K562 (cell line): Measurements from ENCODE around the gene ABCC6. TPM values are rescaled to one million over a fixed set of nuclear protein-coding genes. Genes with fewer than 3 reads are reported as not detected.

Experiments
- ATAC-seq: fragments of 200-7000 bp; cut with Tn5 transposase; 3 replicates; pipeline ENCODE4 v1.9.1; 2020; ENCODE audit warnings: moderate library complexity
- BruUV-seq: library from RNA; stranded (reverse); fragments of 400-500 nt; replicated peaks from 2 replicates; lab custom pipeline; 2021; lab: Mats Ljungman, UMichigan
- CTCF ChIA-PET: fragments of 300-600 bp; formaldehyde crosslinking; extraction: SDS; loops from one replicate; lab custom pipeline; 2021; ENCODE audit warnings: low intra/inter-chr PET ratio; lab: Yijun Ruan, JAX
- POLR2A ChIA-PET: fragments of 300-600, 350-650 bp; sonication (Branson Sonifier 250); formaldehyde crosslinking; extraction: SDS; loops from one replicate; lab custom pipeline; 2021; ENCODE audit warnings: antibody characterized with exemption, inconsistent platforms; lab: Yijun Ruan, JAX
- DNase-seq, 4 experiments: peaks; one replicate each; pipeline versions ENCODE4 v3.0.0 to v3.0.0-alpha.2; 2011 to 2018; ENCODE audit warnings: low spot score in 3 of 4, mixed read lengths in 3 of 4; ENCODE audit errors: extremely low read depth in 1 of 4
- FAIRE-seq: peaks from 2 replicates; lab custom pipeline; 2011; peaks lifted over from hg19 to GRCh38; lab: Jason Lieb, UNC
- H2AFZ ChIP-seq: 2 replicates; pipeline ENCODE4 v1.6.0; 2011; ENCODE audit warnings: low read depth, low read length, control low read depth, inconsistent platforms
- H3K27ac ChIP-seq: fragments of 200-600 bp; 3 replicates; pipeline ENCODE4 v1.8.0; 2011; ENCODE audit warnings: low read depth, mild to moderate bottlenecking, control low read depth, inconsistent platforms, low read length, moderate library complexity, mixed read lengths; ENCODE audit errors: extremely low read depth
- H3K27me3 ChIP-seq, 2 experiments: fragments of 300-600 bp in 1 of 2; 2 replicates in 1 of 2; 3 replicates in 1 of 2; pipeline versions ENCODE4 v1.6.0 to v1.8.0; 2011; ENCODE audit warnings: inconsistent platforms in 2 of 2, low read length in 2 of 2, mild to moderate bottlenecking in 1 of 2, mixed read lengths in 1 of 2, moderate library complexity in 1 of 2; ENCODE audit not compliant: control insufficient read depth in 2 of 2, insufficient read depth in 2 of 2
- H3K36me3 ChIP-seq: fragments of 300-600 bp; 3 replicates; pipeline ENCODE4 v1.8.0; 2011; ENCODE audit warnings: mild to moderate bottlenecking, low read length, inconsistent platforms; ENCODE audit not compliant: control insufficient read depth, insufficient read depth
- H3K4me1 ChIP-seq, 2 experiments: fragments of 200-600 bp in 1 of 2; replicated peaks in 1 of 2; 2 replicates in 1 of 2; 3 replicates in 1 of 2; pipeline versions ENCODE4 v1.5.1 to v1.8.0; 2011; ENCODE audit warnings: inconsistent platforms in 2 of 2, low read length in 2 of 2, mild to moderate bottlenecking in 1 of 2, mixed read lengths in 1 of 2, moderate library complexity in 1 of 2; ENCODE audit not compliant: control insufficient read depth in 2 of 2, insufficient read depth in 2 of 2
- H3K4me2 ChIP-seq: 2 replicates; pipeline ENCODE4 v1.6.1; 2011; ENCODE audit warnings: low read length, control low read depth, inconsistent platforms, mixed read lengths; ENCODE audit not compliant: insufficient read depth
- H3K4me3 ChIP-seq: fragments of 200-600 bp; sonication (generic), shearing (Covaris generic); 2 replicates; pipeline ENCODE4 v1.5.1; 2016; ENCODE audit warnings: control low read depth, inconsistent platforms
- H3K79me2 ChIP-seq: fragments of 200-600 bp; 3 replicates; pipeline ENCODE4 v1.8.0; 2011; ENCODE audit warnings: low read length, inconsistent platforms; ENCODE audit not compliant: control insufficient read depth, insufficient read depth
- H3K9ac ChIP-seq, 2 experiments: 2 replicates each; pipeline versions ENCODE4 v1.6.0 to v1.6.1; 2011; ENCODE audit warnings: low read depth in 2 of 2, low read length in 2 of 2, control low read depth in 1 of 2, inconsistent platforms in 1 of 2, mild to moderate bottlenecking in 1 of 2, mixed read lengths in 1 of 2; ENCODE audit not compliant: insufficient read depth in 1 of 2
- H3K9me1 ChIP-seq: one replicate; pipeline ENCODE4 v1.6.0; 2011; ENCODE audit warnings: inconsistent platforms, mild to moderate bottlenecking, low read length, moderate library complexity; ENCODE audit not compliant: control insufficient read depth, insufficient read depth
- H3K9me3 ChIP-seq: replicated peaks from 2 replicates; pipeline ENCODE4 v1.5.1; 2011; ENCODE audit warnings: low read depth, low read length, inconsistent platforms; ENCODE audit not compliant: control insufficient read depth, insufficient read depth
- H4K20me1 ChIP-seq: replicated peaks from 2 replicates; pipeline ENCODE4 v1.6.1; 2011; ENCODE audit warnings: low read length, inconsistent platforms, mixed read lengths; ENCODE audit not compliant: control insufficient read depth, insufficient read depth
- CEBPB ChIP-seq: fragments of 450-650 bp; IDR thresholded peaks from 2 replicates; pipeline ENCODE4 v1.6.1; 2016; ENCODE audit warnings: missing genetic modification characterization, missing compliant biosample characterization
- DMBX1 ChIP-seq: fragments of 250-450 bp; sonication (Bioruptor Pico); IDR thresholded peaks from 2 replicates; pipeline ENCODE4 v1.8.0; 2022; ENCODE audit warnings: inconsistent platforms, mild to moderate bottlenecking, moderate library complexity, borderline replicate concordance
- EP400 ChIP-seq: fragments of 450-650 bp; IDR thresholded peaks from 2 replicates; pipeline ENCODE4 v1.6.1; 2017; ENCODE audit warnings: antibody characterized with exemption, mild to moderate bottlenecking, moderate library complexity
- EZH2 ChIP-seq: IDR thresholded peaks from 2 replicates; pipeline ENCODE4 v1.6.1; 2012; ENCODE audit warnings: low read depth, mild to moderate bottlenecking, inconsistent platforms, low read length, borderline replicate concordance
- HDAC2 ChIP-seq: fragments of 450-650 bp; IDR thresholded peaks from 2 replicates; pipeline ENCODE4 v1.6.1; 2016; ENCODE audit warnings: mild to moderate bottlenecking
- KLF6 ChIP-seq: fragments of 250-450 bp; sonication (Bioruptor Pico); IDR thresholded peaks from 2 replicates; pipeline ENCODE4 v1.4.0; 2020; ENCODE audit warnings: mild to moderate bottlenecking, moderate library complexity, borderline replicate concordance
- MECOM ChIP-seq: fragments of 250-450 bp; sonication (Bioruptor Pico); IDR thresholded peaks from 2 replicates; pipeline ENCODE4 v1.8.0; 2022; ENCODE audit warnings: inconsistent platforms
- MYBL2 ChIP-seq, 2 experiments: fragments of 450-650 bp in 1 of 2; sonication (generic) in 1 of 2; formaldehyde crosslinking in 1 of 2; IDR thresholded peaks; 2 replicates each; pipeline versions ENCODE4 v1.6.1 to v1.8.1; 2017 to 2022; ENCODE audit warnings: borderline replicate concordance in 1 of 2, inconsistent platforms in 1 of 2, low read depth in 1 of 2, mild to moderate bottlenecking in 1 of 2, missing genetic modification reagents in 1 of 2, moderate library complexity in 1 of 2
- MYC ChIP-seq, 2 experiments: fragments of 250-450 bp in 1 of 2; sonication (Bioruptor Pico) in 1 of 2; IDR thresholded peaks; 2 replicates each; pipeline versions ENCODE4 v1.5.1 to v1.6.1; 2012 to 2021; ENCODE audit warnings: low read depth in 2 of 2, borderline replicate concordance in 1 of 2, improper control_type of control experiment in 1 of 2, low read length in 1 of 2, mild to moderate bottlenecking in 1 of 2, moderate library complexity in 1 of 2
- NR4A1 ChIP-seq, 2 experiments: fragments of 250-450 bp in 1 of 2; fragments of 450-650 bp in 1 of 2; sonication (Bioruptor Pico) in 1 of 2; IDR thresholded peaks; 2 replicates each; pipeline versions ENCODE4 v1.4.0 to v1.6.1; 2016 to 2020; ENCODE audit warnings: mild to moderate bottlenecking in 2 of 2, missing compliant biosample characterization in 1 of 2, missing genetic modification characterization in 1 of 2, moderate library complexity in 1 of 2
- POLR3A ChIP-seq: IDR thresholded peaks from 2 replicates; pipeline ENCODE4 v1.6.1; 2011; ENCODE audit warnings: borderline replicate concordance, mild to moderate bottlenecking, moderate library complexity; ENCODE audit not compliant: insufficient read length, insufficient read depth; ENCODE audit errors: extremely low read depth
- PTTG1 ChIP-seq: fragments of 450-650 bp; IDR thresholded peaks from 2 replicates; pipeline ENCODE4 v1.6.1; 2016; ENCODE audit warnings: low read depth, mild to moderate bottlenecking, missing genetic modification characterization, missing compliant biosample characterization
- SMC3 ChIP-seq: conservative IDR thresholded peaks from 2 replicates; pipeline ENCODE4 v1.6.1; 2011; ENCODE audit warnings: low read depth, low read length, improper control_type of control experiment; ENCODE audit not compliant: insufficient read depth
- TCF3 ChIP-seq: sonication (generic); formaldehyde crosslinking; IDR thresholded peaks from 2 replicates; pipeline ENCODE4 v1.4.0; 2020; ENCODE audit warnings: mild to moderate bottlenecking, missing genetic modification reagents
- YY1 ChIP-seq, 3 experiments: IDR thresholded peaks; 2 replicates each; pipeline ENCODE4 v1.6.1; 2011; ENCODE audit warnings: low read length in 2 of 3, mild to moderate bottlenecking in 2 of 3, moderate library complexity in 2 of 3, borderline replicate concordance in 1 of 3, control low read depth in 1 of 3, low read depth in 1 of 3; ENCODE audit not compliant: insufficient read depth in 3 of 3, insufficient replicate concordance in 2 of 3, control insufficient read depth in 1 of 3, insufficient read length in 1 of 3; ENCODE audit errors: extremely low read depth in 1 of 3
- ZC3H8 ChIP-seq: fragments of 450-650 bp; IDR thresholded peaks from 2 replicates; pipeline ENCODE4 v1.6.1; 2017
- ZFPM2 ChIP-seq: fragments of 250-450 bp; sonication (Bioruptor Pico); IDR thresholded peaks from 2 replicates; pipeline ENCODE4 v1.5.1; 2022; ENCODE audit warnings: mild to moderate bottlenecking
- WGBS: fragments of 100-300 bp; shearing (Covaris generic); methylation state at CpG from one replicate; pipeline ENCODE4 v1.1.6; 2016; ENCODE audit warnings: low coverage, mixed read lengths; ENCODE audit not compliant: insufficient coverage; ENCODE audit errors: missing lambda C conversion rate; 5-methylcytosine and 5-hydroxymethylcytosine counted together
- in situ Hi-C: fragments of 300-500 bp; cut with MboI; formaldehyde crosslinking; loops from 4 replicates; pipeline ENCODE4 v1.15.0; 2018; ENCODE audit warnings: inconsistent platforms, mixed read lengths
- intact Hi-C: fragments of 100-400 bp; cut with micrococcal nuclease; formaldehyde crosslinking; loops from 2 replicates; pipeline ENCODE4 v1.14.2; 2022
- polyA plus RNA-seq, 8 experiments: library from polyadenylated mRNA; depleted of rRNA in 4 of 8; stranded (reverse) in 5 of 8; unstranded in 3 of 8; fragments of >200 nt; fragmentation: Nextera tagmentation in 2 of 8; fragmentation: Illumina TruSeq in 1 of 8; extraction: Ambion mirVana in 2 of 8; extraction: Trizol in 1 of 8; gene quantifications; 2 replicates each; pipeline versions ENCODE4 v1.2.1 to v1.2.3, GENCODE V29; 2011 to 2014; ENCODE audit warnings: inconsistent platforms in 1 of 8, missing spikeins in 1 of 8
- total RNA-seq, 7 experiments: library from RNA; depleted of rRNA in 6 of 7; stranded (reverse); fragments of >200 nt in 6 of 7; fragmentation: Illumina TruSeq in 2 of 7; extraction: Trizol in 2 of 7; gene quantifications; 2 replicates each; pipeline versions ENCODE4 v1.2.1 to v1.2.3, GENCODE V29; 2011 to 2021; ENCODE audit warnings: low replicate concordance in 1 of 7
- TF ChIP-seq, protein P1 (sequence below): fragments of 250-450 bp; sonication (Bioruptor Pico); IDR thresholded peaks from 2 replicates; pipeline ENCODE4 v1.4.0; 2020; ENCODE audit warnings: mild to moderate bottlenecking

Gene ABCC6
- total and polyA plus RNA-seq, 9 of the 15 experiments (the other 6 are each of a cell fraction or from before 2014, with no cell fraction given): 0.03 to 0.46 (median 0.07) TPM; not detected in 4

DNA sequence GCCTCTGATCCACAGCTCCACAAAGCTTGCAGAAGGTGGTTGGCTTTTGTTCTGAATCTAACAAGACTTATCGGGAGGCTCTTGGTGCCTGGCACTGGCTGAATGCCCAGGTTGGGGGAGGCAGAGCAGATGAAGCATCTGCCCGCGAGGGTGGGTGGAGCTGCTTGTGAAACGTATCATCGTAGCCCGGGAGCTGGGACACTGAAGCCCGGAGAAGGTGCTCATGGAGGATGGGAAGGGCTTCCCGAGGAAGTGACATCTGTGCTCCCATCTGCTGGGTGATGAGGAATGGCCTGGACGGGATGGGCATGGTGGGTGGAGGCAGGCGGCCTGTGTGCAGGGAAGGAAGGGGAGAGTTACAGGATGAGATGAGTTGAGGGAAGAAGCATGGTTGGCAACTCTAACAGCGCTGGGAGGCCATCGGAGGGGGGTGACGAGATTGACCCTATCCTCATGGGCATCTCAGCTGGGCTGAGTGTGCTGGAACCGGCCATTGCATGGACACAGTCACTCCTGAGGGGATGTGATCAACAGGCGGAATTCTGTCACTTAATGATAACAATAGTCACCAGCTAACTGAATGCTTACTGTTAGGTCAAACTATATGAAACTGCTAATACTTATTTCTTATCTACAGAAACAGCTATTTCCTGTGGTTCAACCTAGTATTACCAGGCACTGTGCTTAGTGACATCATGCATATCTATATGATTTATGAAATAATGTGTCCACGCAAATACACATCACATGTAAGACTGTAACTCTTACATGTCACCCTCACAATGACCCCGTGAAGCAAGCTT is 102.7 kb downstream of the ABCC6 start (continued):
- TF ChIP-seq DMBX1 (CRISPR knock-in tag) (peak; percentile 74), NR4A1 (CRISPR knock-in tag; IDR thresholded peaks at IDR 0.05) (no peak), NR4A1 (tag; IDR thresholded peaks at IDR 0.05) (0 out of 2 replicates have a peak, but pooled peaks have one; percentile 70)

DNA sequence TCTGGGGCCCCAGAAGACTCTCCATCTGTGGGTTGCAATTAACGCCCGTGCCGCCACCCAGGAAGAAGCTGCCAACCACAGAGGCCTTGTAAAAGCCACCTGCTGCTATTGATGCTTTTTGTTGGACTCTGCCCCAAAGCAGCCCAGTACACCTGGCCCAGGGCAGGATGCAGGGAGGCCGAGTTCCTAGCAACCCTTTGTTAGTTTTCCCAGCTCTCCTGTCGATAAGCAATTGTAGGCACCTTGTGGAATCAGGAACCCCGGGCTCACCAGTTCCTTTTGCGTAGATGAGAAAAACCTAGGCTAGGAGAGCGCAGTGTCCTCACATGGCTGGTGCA is 103.3 kb downstream of the ABCC6 start:
- no peaks in the 10 kb centered on the region for H3K27me3 ChIP-seq
- in situ Hi-C loops (loop anchor here (5.0 kb wide), 1 partner anchor 243 kb away; no protein-coding TSS in a partner anchor), intact Hi-C loops (no loop called here)
- H2AFZ ChIP-seq: no peak overlapping the region
- H3K36me3 ChIP-seq: peaks cover 87% of the 10 kb centered on the region
- no peak overlapping the region; a peak in 1 of 4 replicates for H3K9ac ChIP-seq
- no peak for ATAC-seq
- no peaks in the 10 kb centered on the region for H3K9me1 ChIP-seq
- BruUV-seq: no TSS peak
- WGBS: 94% methylated on average over 8 of the region's 8 CpGs
- ChIA-PET POLR2A (no interaction called here), CTCF (no interaction called here)
- H3K4me1 ChIP-seq: peaks cover 14 to 18% of the 10 kb centered on the region in 2 experiments; a peak in 4 of 5 replicates
- H3K9me3 ChIP-seq: peaks cover 26% of the 10 kb centered on the region
- no peak for DNase-seq
- no peak overlapping the region for H3K4me3 ChIP-seq
- H4K20me1 ChIP-seq: no peaks in the 10 kb centered on the region
- H3K79me2 ChIP-seq: no peaks in the 10 kb centered on the region
- FAIRE-seq: no peak
- peak overlapping the region; percentile 85 for H3K27ac ChIP-seq
- peak overlapping the region; percentile 61; the same call in 1 of the 2 replicates for H3K4me2 ChIP-seq
- TF ChIP-seq MYC (IDR thresholded peaks at IDR 0.05; ENCODE audit: low read depth, low read length) (no peak), MYC (CRISPR knock-in tag; IDR thresholded peaks at IDR 0.05; ENCODE audit: borderline replicate concordance, low read depth) (no peak), EZH2 (no peak), YY1 (IDR thresholded peaks at IDR 0.05; ENCODE audit: borderline replicate concordance in 1 of 3, control insufficient read depth in 1 of 3, extremely low read depth in 1 of 3, insufficient read depth in 3 of 3, insufficient read length in 1 of 3, insufficient replicate concordance in 2 of 3, low read depth in 1 of 3, low read length in 2 of 3) (no peak), MYBL2 (IDR thresholded peaks at IDR 0.05; ENCODE audit: low read depth) (no peak), MYBL2 (CRISPR knock-in tag; IDR thresholded peaks at IDR 0.05; ENCODE audit: borderline replicate concordance) (no peak), TCF3 (no peak), MECOM (CRISPR knock-in tag) (no peak), EP400 (no peak), KLF6 (CRISPR knock-in tag) (no peak), ZFPM2 (no peak), POLR3A (no peak), SMC3 (no peak), ZC3H8 (no peak), PTTG1 (tag) (no peak), CEBPB (tag) (no peak), HDAC2 (no peak)
- TF ChIP-seq, protein P1, sequence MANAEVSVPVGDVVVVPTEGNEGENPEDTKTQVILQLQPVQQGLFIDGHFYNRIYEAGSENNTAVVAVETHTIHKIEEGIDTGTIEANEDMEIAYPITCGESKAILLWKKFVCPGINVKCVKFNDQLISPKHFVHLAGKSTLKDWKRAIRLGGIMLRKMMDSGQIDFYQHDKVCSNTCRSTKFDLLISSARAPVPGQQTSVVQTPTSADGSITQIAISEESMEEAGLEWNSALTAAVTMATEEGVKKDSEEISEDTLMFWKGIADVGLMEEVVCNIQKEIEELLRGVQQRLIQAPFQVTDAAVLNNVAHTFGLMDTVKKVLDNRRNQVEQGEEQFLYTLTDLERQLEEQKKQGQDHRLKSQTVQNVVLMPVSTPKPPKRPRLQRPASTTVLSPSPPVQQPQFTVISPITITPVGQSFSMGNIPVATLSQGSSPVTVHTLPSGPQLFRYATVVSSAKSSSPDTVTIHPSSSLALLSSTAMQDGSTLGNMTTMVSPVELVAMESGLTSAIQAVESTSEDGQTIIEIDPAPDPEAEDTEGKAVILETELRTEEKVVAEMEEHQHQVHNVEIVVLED (CRISPR knock-in tag): no peak
